Measurements from ENCODE around the gene TJP2.

- TF ChIP-seq CTCF (IDR thresholded peaks at IDR 0.05; ENCODE audit: low read depth, low read length) (no peak), MAX (IDR thresholded peaks at IDR 0.05; ENCODE audit: low read depth, low read length) (no peak), POLR2A (IDR thresholded peaks at IDR 0.05; ENCODE audit: extremely low read depth, insufficient read length) (no peak), MYC (IDR thresholded peaks at IDR 0.05; ENCODE audit: low read depth, low read length) (no peak)
These were observed 55.3 kb downstream of the TJP2 start for GRCh38 chr9:69229367-69229766.

Measured in NB4 (cell line).